HG03558 (cell line): ENCODE results near the gene DAB2.

Source experiments
- ATAC-seq: cut with Tn5 transposase; IDR thresholded peaks from one replicate; pipeline ENCODE4 v1.9.1; 2021; ENCODE audit warnings: moderate number of reproducible peaks; ENCODE audit not compliant: unreplicated experiment; ENCODE audit errors: extremely low read depth

DAB2 gene

DNA sequence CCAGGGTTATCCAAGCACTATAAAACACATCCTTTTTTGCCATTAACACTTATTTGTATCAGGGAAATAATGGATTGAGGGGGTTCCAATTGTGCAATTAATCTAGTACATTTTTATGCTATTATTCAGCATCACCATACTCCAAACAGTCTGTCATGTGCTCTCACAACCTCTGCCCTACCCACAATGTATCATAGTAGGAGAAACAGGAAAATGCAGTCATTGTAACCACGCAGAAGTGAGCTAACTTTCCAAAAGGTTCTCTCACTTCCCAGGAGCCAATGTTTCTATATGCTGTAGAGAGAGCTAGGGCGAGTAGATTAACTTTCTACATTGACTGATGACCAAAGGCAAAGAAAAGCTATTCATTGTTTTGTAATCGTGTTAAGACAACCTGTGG lies 29.8 kb downstream of the DAB2 start:
- ATAC-seq, result no peak

- ATAC-seq, result no peak
These were observed 33.8 kb downstream of the DAB2 start for GRCh38 chr5:39390945-39391344.

GRCh38 chr5:39387293-39387692 lies 37.5 kb downstream of the DAB2 start:
- no peak for ATAC-seq

GRCh38 chr5:39384271-39384670 lies 40.5 kb downstream of the DAB2 start:
- ATAC-seq, result no peak

DNA sequence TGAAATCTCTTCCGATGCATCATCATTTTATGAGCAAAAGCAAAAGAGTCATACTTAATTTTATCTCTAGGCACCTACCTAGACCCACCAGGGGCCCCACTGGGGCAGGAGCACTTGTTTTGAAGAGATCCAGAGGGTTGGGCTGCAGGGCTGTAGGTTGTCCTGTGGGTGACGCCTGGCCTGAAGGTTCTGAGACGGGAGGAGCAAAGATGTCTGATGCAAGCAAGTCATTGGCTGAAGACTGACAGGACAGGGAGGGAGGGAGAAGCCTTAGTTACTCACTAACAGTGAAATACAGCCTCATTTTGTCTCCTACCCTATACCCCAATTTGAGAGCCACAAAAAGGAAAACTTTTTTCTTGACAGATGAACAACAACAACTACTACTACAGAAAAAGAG lies 43.4 kb downstream of the DAB2 start:
- ATAC-seq, result no peak

DNA sequence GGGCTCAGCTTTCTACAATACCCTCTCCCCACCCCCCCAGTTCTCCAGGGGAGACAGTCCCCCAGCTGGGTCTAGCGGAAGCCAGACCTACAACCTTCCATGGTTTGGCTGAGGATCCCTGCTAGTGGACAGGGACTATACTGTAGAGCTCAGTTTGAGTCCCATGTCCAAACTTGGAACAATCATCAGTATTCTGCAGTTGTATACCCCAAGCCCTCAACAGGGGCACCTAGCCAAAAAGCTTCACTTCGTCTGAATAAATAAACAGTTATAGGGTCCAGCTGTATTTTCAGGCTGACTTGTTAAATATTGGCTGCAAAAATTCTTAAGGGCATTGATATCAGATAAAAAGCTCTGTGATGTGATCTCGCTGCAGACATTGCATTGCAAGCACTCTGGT lies 45.1 kb downstream of the DAB2 start:
- no peak for ATAC-seq

GRCh38 chr5:39377613-39378012 lies 47.2 kb downstream of the DAB2 start:
- ATAC-seq, result no peak

DNA sequence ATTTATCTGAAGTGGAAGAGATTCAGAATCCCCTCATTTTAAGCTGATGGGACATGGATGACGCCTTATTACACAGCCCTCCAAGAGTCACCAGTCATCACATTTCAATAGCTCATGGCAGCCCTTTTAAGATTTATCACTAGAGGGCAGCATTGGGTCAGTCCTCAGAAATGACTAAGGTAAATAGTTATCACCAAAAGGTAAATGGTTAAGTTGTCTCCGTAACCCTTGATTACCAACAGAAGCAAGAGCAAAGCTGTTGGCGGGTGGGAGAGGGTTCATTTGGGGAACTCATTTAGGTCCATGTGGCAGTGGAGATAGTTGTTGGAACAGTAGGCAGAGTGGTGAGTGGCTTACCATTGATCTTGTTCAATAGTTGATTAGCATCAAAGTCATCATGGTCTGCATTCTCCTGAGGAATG lies 48.5 kb downstream of the DAB2 start:
- no peak for ATAC-seq

GRCh38 chr5:39373791-39374190 lies 51.0 kb downstream of the DAB2 start:
- no peak for ATAC-seq

GRCh38 chr5:39371367-39371635 lies 53.5 kb downstream of the DAB2 start:
- no peak for ATAC-seq

GRCh38 chr5:39370555-39371366 lies 54.0 kb downstream of the DAB2 start:
- ATAC-seq, result no peak

DNA sequence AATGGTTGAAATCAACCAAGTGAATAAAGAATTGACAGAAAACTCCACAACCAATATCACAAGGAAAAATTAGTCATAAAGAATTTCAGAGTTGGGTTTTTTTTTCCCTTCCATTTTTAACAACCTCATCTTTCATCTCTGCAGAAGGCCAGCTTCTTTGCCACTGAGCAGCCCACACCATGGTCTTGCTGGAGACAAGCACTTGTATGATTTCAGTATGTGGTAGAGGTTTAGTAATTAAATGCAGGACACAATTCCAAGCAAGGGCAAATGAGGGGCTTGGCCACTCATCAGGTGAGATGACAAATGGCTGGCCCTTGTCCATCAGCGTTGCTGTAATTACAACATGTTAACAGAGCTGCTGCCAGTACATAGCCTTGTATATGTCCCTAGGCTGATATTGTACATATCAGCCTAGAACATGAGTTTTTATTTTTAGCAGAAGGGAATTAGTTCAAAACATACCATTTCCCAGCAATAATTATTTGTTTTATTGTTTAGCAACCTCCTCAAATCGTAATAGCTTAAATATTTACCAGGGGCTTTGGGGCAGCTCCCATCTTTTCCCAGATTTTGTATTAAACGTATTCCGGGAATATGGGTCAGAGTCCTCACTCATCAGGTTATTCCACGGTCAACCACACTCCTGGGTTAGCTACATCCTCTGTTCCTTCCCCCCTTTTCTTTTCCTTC lies 55.5 kb downstream of the DAB2 start:
- ATAC-seq, result no peak

GRCh38 chr5:39368116-39368515 lies 56.7 kb downstream of the DAB2 start:
- no peak for ATAC-seq

DNA sequence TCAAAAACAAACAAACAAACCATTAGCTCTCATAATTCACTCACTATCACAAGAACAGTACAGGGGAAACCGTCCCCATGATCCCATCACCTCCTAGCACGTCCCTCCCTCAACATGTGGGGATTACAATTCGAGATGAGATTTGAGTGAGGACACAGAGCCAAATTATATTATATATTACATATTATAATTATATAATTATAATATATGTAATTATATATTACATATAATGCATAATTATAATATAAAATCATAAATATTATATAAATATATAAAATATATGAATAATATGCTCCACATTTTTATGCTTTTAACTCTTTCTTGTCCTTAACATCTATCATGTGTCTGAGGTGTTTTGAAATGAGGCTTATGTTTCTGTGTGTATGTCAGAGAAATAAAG lies 57.1 kb downstream of the DAB2 start:
- no peak for ATAC-seq

GRCh38 chr5:39364367-39364766 lies 60.4 kb downstream of the DAB2 start, which contains the start of gene C9:
C9 (minus strand) TSS chr5:39364495; CDS start chr5:39364464, 31 bp downstream.
- no peak for ATAC-seq

DNA sequence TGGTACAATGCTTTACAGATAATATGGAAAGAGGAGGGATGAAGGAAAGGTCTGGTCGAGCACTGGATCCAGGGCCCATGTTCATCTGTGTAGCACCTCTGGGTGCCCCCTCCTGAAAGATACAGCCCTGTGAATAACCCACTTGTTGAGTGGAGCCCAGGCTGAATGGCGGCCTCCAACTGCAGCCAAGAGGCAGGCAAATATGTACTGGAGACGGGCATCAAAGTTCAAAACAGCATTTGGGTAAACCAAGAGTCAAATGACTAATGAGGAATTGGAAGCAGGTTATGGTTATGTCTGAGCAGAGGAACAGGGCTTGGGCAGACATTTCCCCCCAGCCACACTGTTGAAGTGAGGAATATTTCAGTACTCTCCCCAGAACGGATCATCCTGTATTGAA lies 61.6 kb downstream of the DAB2 start:
- no peak for ATAC-seq

DNA sequence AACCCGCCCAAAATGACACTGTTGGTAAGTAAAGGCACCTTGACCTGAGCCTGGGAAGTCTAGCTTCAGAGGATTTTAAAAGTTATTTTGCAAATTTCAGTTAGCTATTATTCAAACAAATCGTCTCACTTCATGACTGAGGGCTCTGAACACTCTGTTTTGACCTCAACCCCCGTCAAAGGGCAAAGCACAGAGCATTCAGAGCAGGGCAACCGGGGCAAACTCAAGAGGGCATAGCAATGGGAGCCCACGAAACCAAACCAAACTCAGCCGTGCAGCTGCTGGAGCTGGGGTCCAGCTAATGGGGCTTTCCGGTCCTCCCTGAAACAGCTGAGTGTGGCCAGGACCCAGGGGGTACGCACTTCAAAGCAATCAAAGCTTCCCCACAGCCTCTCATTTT lies 62.1 kb downstream of the DAB2 start:
- no peak for ATAC-seq

DNA sequence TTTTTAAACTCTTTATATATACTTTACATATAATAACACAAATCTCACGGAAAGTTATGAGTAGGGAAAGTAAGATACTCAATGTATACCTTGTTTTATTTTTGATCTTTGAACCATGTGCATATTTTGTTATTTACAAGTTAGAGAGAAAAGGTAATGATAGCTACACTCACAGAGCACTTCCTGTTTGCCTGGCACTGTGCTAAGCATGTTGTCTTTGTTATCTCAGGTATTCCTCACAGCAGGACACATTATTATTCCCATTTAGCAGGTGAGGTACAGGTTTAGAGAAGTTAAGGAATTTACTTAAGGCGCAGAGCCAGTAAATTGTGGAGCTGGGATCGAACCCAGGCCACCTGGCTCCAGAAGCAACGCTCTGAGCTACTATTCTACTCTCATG lies 63.5 kb downstream of the DAB2 start:
- ATAC-seq, result no peak

DNA sequence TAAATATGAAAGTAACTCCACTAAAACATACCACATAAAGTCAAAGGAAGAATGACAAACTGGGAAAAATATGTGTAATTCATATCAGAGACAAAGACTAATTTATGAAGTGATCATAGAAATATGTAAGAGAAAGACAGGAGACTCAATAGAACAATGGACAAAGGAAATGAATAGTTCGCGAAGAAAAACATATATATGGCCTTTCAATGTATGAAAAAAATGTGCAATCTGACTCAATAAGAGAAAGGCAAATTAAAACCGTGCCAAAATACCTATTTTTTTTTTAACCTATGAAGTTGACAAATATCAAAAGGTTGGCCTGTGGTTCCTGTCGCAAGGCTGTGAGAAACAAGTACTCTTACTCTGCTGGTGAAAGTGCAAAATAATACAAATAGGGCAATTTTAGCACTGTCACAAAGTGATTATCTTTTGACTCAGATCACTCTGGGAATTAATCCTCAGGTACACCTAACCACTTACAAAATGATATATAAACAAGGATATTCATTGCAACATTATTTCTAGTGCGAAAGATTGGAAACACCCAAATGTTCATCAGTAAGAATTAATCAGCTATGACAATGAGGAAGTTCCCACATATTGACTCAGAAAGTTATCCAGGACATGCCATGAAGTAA lies 64.2 kb downstream of the DAB2 start:
- no peak for ATAC-seq

DNA sequence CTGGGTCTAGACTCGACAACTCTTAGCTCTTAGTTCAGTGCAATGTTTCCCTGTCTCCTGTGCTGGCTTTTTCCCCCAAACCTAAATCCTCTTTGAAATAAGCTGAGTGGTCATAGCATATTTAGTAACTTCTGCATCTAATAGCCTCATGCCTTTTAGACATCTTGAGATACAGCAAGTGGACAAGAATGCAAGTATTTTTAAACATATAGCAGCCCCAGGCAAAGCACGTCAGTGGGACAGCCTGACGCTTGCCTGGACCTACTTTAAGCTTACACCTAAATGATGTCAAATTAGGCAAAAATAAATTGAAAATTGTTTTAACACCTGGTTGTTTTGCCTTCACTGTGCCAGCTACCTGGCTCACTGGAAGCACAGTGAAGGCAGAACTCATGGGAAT lies 68.5 kb downstream of the DAB2 start:
- no peak for ATAC-seq

- no peak for ATAC-seq
These were observed 69.5 kb downstream of the DAB2 start for GRCh38 chr5:39355324-39355723.
